WTC11 (cell line): ENCODE results near the gene KCNG2. TPM values are rescaled to one million over a fixed set of nuclear protein-coding genes. Genes with fewer than 3 reads are reported as not detected.

Experiments
- ATAC-seq: fragments of 200-7000 bp; cut with Tn5 transposase; 2 replicates; pipeline ENCODE4 v1.10.0; 2021; ENCODE audit warnings: mild to moderate bottlenecking, moderate library complexity
- CTCF ChIA-PET: fragments of 300-600 bp; sonication (Branson Sonifier 250); formaldehyde crosslinking; loops from one replicate; lab custom pipeline; 2021; ENCODE audit warnings: antibody characterized with exemption; lab: Charles Lee
- POLR2A ChIA-PET: fragments of 350-600 bp; sonication (Branson Sonifier 250); formaldehyde crosslinking; loops from one replicate; lab custom pipeline; 2021; ENCODE audit warnings: antibody characterized with exemption; lab: Charles Lee
- DNase-seq: peaks from one replicate; pipeline ENCODE4 v3.0.0; 2021; ENCODE audit warnings: low spot score
- H3K27ac Mint-ChIP-seq: 2 replicates; pipeline ENCODE4 v1.8.0; 2021; ENCODE audit warnings: mixed read lengths
- H3K27me3 Mint-ChIP-seq: 2 replicates; pipeline ENCODE4 v1.8.0; 2021; ENCODE audit warnings: low read depth, mild to moderate bottlenecking, moderate library complexity, mixed read lengths
- H3K36me3 Mint-ChIP-seq: 2 replicates; pipeline ENCODE4 v1.8.0; 2021; ENCODE audit warnings: mixed read lengths
- H3K4me1 Mint-ChIP-seq: 2 replicates; pipeline ENCODE4 v1.8.0; 2022; ENCODE audit warnings: mixed read lengths
- H3K4me3 Mint-ChIP-seq: 2 replicates; pipeline ENCODE4 v1.8.0; 2021; ENCODE audit warnings: mild to moderate bottlenecking, moderate library complexity, mixed read lengths
- H3K9me3 Mint-ChIP-seq: 2 replicates; pipeline ENCODE4 v1.8.0; 2021; ENCODE audit warnings: mixed read lengths
- ATF2 ChIP-seq: sonication (generic); formaldehyde crosslinking; IDR thresholded peaks from 2 replicates; pipeline ENCODE4 v1.8.1; 2022; ENCODE audit warnings: low read depth, missing genetic modification reagents, borderline replicate concordance
- CDX4 ChIP-seq: fragments of 250-450 bp; sonication (Bioruptor Pico); IDR thresholded peaks from 2 replicates; pipeline ENCODE4 v1.9.0; 2021; ENCODE audit warnings: moderate library complexity, mild to moderate bottlenecking, inconsistent platforms, borderline replicate concordance
- E2F4 ChIP-seq: sonication (generic); formaldehyde crosslinking; IDR thresholded peaks from 2 replicates; pipeline ENCODE4 v1.8.1; 2022; ENCODE audit warnings: low read depth, mild to moderate bottlenecking, moderate library complexity, missing genetic modification reagents, borderline replicate concordance
- ESRRA ChIP-seq: sonication (generic); formaldehyde crosslinking; IDR thresholded peaks from 2 replicates; pipeline ENCODE4 v1.8.1; 2022; ENCODE audit warnings: mild to moderate bottlenecking, missing genetic modification reagents, borderline replicate concordance
- FOXJ3 ChIP-seq: sonication (generic); formaldehyde crosslinking; IDR thresholded peaks from 2 replicates; pipeline ENCODE4 v1.9.0; 2021; ENCODE audit warnings: missing genetic modification reagents, mild to moderate bottlenecking, borderline replicate concordance
- FOXP1 ChIP-seq: sonication (generic); formaldehyde crosslinking; IDR thresholded peaks from 2 replicates; pipeline ENCODE4 v1.8.0; 2022; ENCODE audit warnings: missing genetic modification reagents, mild to moderate bottlenecking, moderate library complexity, borderline replicate concordance
- GTF2I ChIP-seq: fragments of 250-450 bp; sonication (Bioruptor Pico); conservative IDR thresholded peaks from 2 replicates; pipeline ENCODE4 v1.4.0; 2021; ENCODE audit warnings: mild to moderate bottlenecking
- MAX ChIP-seq: sonication (generic); formaldehyde crosslinking; IDR thresholded peaks from 2 replicates; pipeline ENCODE4 v1.8.0; 2022; ENCODE audit warnings: mild to moderate bottlenecking, missing genetic modification reagents
- MXD4 ChIP-seq: fragments of 250-450 bp; sonication (Bioruptor Pico); IDR thresholded peaks from 2 replicates; pipeline ENCODE4 v1.8.0; 2021; ENCODE audit warnings: mild to moderate bottlenecking, moderate library complexity, borderline replicate concordance
- NFE2L1 ChIP-seq: sonication (generic); formaldehyde crosslinking; IDR thresholded peaks from 2 replicates; pipeline ENCODE4 v1.8.1; 2023; ENCODE audit warnings: missing genetic modification reagents
- NR1H2 ChIP-seq: sonication (generic); formaldehyde crosslinking; IDR thresholded peaks from 2 replicates; pipeline ENCODE4 v1.9.0; 2021; ENCODE audit warnings: mild to moderate bottlenecking, moderate library complexity, missing genetic modification reagents
- NR2C2 ChIP-seq: sonication (generic); formaldehyde crosslinking; IDR thresholded peaks from 2 replicates; pipeline ENCODE4 v1.8.0; 2022; ENCODE audit warnings: mild to moderate bottlenecking, missing genetic modification reagents
- OVOL2 ChIP-seq: fragments of 250-450 bp; sonication (Bioruptor Pico); IDR thresholded peaks from 2 replicates; pipeline ENCODE4 v1.9.0; 2021; ENCODE audit warnings: mild to moderate bottlenecking, borderline replicate concordance
- RORB ChIP-seq: fragments of 250-450 bp; sonication (Bioruptor Pico); IDR thresholded peaks from 2 replicates; pipeline ENCODE4 v1.9.0; 2021; ENCODE audit warnings: mild to moderate bottlenecking
- SMAD3 ChIP-seq: sonication (generic); formaldehyde crosslinking; IDR thresholded peaks from 2 replicates; pipeline ENCODE4 v1.8.0; 2022; ENCODE audit warnings: missing genetic modification reagents, mild to moderate bottlenecking, borderline replicate concordance
- TCF7 ChIP-seq: sonication (generic); formaldehyde crosslinking; IDR thresholded peaks from 2 replicates; pipeline ENCODE4 v1.8.0; 2022; ENCODE audit warnings: mild to moderate bottlenecking, low read depth, missing genetic modification reagents, moderate library complexity
- TEAD4 ChIP-seq: sonication (generic); formaldehyde crosslinking; IDR thresholded peaks from 2 replicates; pipeline ENCODE4 v1.8.0; 2022; ENCODE audit warnings: mild to moderate bottlenecking, missing genetic modification reagents
- TP53 ChIP-seq: sonication (generic); formaldehyde crosslinking; IDR thresholded peaks from 2 replicates; pipeline ENCODE4 v1.8.1; 2023; ENCODE audit warnings: mild to moderate bottlenecking, missing genetic modification reagents
- USF1 ChIP-seq: sonication (generic); formaldehyde crosslinking; IDR thresholded peaks from 2 replicates; pipeline ENCODE4 v1.8.0; 2022; ENCODE audit warnings: mild to moderate bottlenecking, missing genetic modification reagents
- USF2 ChIP-seq: sonication (generic); formaldehyde crosslinking; IDR thresholded peaks from 2 replicates; pipeline ENCODE4 v1.8.1; 2023; ENCODE audit warnings: mild to moderate bottlenecking, missing genetic modification reagents, moderate library complexity
- ZNF396 ChIP-seq: fragments of 250-450 bp; sonication (Bioruptor Pico); IDR thresholded peaks from 2 replicates; pipeline ENCODE4 v1.8.0; 2021; ENCODE audit warnings: mild to moderate bottlenecking, moderate library complexity, borderline replicate concordance
- ZNF416 ChIP-seq: fragments of 250-450 bp; sonication (Bioruptor Pico); IDR thresholded peaks from 2 replicates; pipeline ENCODE4 v1.9.0; 2021; ENCODE audit warnings: mild to moderate bottlenecking, inconsistent platforms
- ZNF671 ChIP-seq: fragments of 250-450 bp; sonication (Bioruptor Pico); IDR thresholded peaks from 2 replicates; pipeline ENCODE4 v1.8.0; 2021; ENCODE audit warnings: mild to moderate bottlenecking
- total RNA-seq: library from RNA; stranded (reverse); gene quantifications from 3 replicates; pipeline ENCODE4 v1.2.3, GENCODE V29; 2021

The KCNG2 gene
- total RNA-seq, 1 experiment from 2014 or later: 0.50 TPM

- H3K27ac Mint-ChIP-seq: no peak overlapping the region
- peaks cover 3% of the 10 kb centered on the region; the same call in 1 of the 2 replicates for H3K36me3 Mint-ChIP-seq
- TF ChIP-seq NR1H2 (CRISPR knock-in tag) (no peak), GTF2I (CRISPR knock-in tag) (no peak), ATF2 (CRISPR knock-in tag) (no peak)
- ChIA-PET CTCF (no interaction called here), POLR2A (no interaction called here)
- no peaks in the 10 kb centered on the region for H3K4me1 Mint-ChIP-seq
- peaks cover 60% of the 10 kb centered on the region for H3K9me3 Mint-ChIP-seq
- peaks cover 11% of the 10 kb centered on the region for H3K27me3 Mint-ChIP-seq
- no peak for DNase-seq
- no peak for ATAC-seq
- no peak overlapping the region for H3K4me3 Mint-ChIP-seq
These were observed 33.6 kb upstream of the KCNG2 start for GRCh38 chr18:79764131-79764530.

GRCh38 chr18:79765491-79766245 is 32.1 kb upstream of the KCNG2 start:
- peaks cover 57% of the 10 kb centered on the region for H3K9me3 Mint-ChIP-seq

GRCh38 chr18:79766308-79766707 is 31.4 kb upstream of the KCNG2 start:
- no peak for DNase-seq
- no peak overlapping the region for H3K4me3 Mint-ChIP-seq
- peaks cover 11% of the 10 kb centered on the region for H3K27me3 Mint-ChIP-seq
- H3K9me3 Mint-ChIP-seq: peaks cover 53% of the 10 kb centered on the region
- peaks cover 3% of the 10 kb centered on the region; the same call in 1 of the 2 replicates for H3K36me3 Mint-ChIP-seq
- no peaks in the 10 kb centered on the region for H3K4me1 Mint-ChIP-seq
- ChIA-PET POLR2A (no interaction called here), CTCF (no interaction called here)
- no peak for ATAC-seq
- no peak overlapping the region for H3K27ac Mint-ChIP-seq
- TF ChIP-seq USF1 (CRISPR knock-in tag) (no peak), SMAD3 (CRISPR knock-in tag) (no peak), MAX (CRISPR knock-in tag) (no peak), E2F4 (no peak), NR2C2 (CRISPR knock-in tag) (no peak), ZNF671 (no peak)

More at GRCh38 chr18:79765491-79766245, 32.1 kb upstream of the KCNG2 start:
- ATAC-seq: no peak
- no peak for DNase-seq
- TF ChIP-seq USF2 (CRISPR knock-in tag): no peak
- TF ChIP-seq TP53 (CRISPR knock-in tag): no peak
- TF ChIP-seq TEAD4: no peak
- TF ChIP-seq NFE2L1 (CRISPR knock-in tag): no peak
- TF ChIP-seq FOXP1 (CRISPR knock-in tag): no peak
- TF ChIP-seq ATF2 (CRISPR knock-in tag): no peak
- TF ChIP-seq TCF7: no peak
- TF ChIP-seq RORB (CRISPR knock-in tag): no peak
- TF ChIP-seq ZNF396 (CRISPR knock-in tag): no peak
- TF ChIP-seq ZNF416 (CRISPR knock-in tag): no peak
- TF ChIP-seq FOXJ3: no peak
- TF ChIP-seq ESRRA (CRISPR knock-in tag): no peak
- TF ChIP-seq CDX4: no peak
- TF ChIP-seq OVOL2 (CRISPR knock-in tag): no peak
- TF ChIP-seq MXD4 (CRISPR knock-in tag): no peak
- TF ChIP-seq, all 79 proteins: peak for 0
- POLR2A ChIA-PET: no interaction called here
- H3K27me3 Mint-ChIP-seq: peaks cover 11% of the 10 kb centered on the region
- CTCF ChIA-PET: no interaction called here
- H3K27ac Mint-ChIP-seq: no peak overlapping the region
- peaks cover 3% of the 10 kb centered on the region; the same call in 1 of the 2 replicates for H3K36me3 Mint-ChIP-seq
- no peaks in the 10 kb centered on the region for H3K4me1 Mint-ChIP-seq
- H3K4me3 Mint-ChIP-seq: no peak overlapping the region
